ENCODE results near the gene CALN1. TPM values are rescaled to one million over a fixed set of nuclear protein-coding genes. Genes with fewer than 3 reads are reported as not detected.

The CALN1 gene
- total RNA-seq, 1 donor from 2014 or later, result 1.9 TPM

- TF ChIP-seq CTCF (conservative IDR thresholded peaks at IDR 0.05), result no peak
- no peaks in the 10 kb centered on the region for H3K27me3 Mint-ChIP-seq
- no peaks in the 10 kb centered on the region for H3K36me3 Mint-ChIP-seq
- H3K27ac Mint-ChIP-seq, result no peak overlapping the region
- no peaks in the 10 kb centered on the region for H3K9me3 Mint-ChIP-seq
- no peak for DNase-seq (ENCODE audit: extremely low spot score, unreplicated experiment)
- H3K4me3 Mint-ChIP-seq, result no peak overlapping the region
- H3K4me1 Mint-ChIP-seq (ENCODE audit: unreplicated experiment), result no peaks in the 10 kb centered on the region
Measured at GRCh38 chr7:72053292-72053691, 358.8 kb downstream of the CALN1 start.

DNA sequence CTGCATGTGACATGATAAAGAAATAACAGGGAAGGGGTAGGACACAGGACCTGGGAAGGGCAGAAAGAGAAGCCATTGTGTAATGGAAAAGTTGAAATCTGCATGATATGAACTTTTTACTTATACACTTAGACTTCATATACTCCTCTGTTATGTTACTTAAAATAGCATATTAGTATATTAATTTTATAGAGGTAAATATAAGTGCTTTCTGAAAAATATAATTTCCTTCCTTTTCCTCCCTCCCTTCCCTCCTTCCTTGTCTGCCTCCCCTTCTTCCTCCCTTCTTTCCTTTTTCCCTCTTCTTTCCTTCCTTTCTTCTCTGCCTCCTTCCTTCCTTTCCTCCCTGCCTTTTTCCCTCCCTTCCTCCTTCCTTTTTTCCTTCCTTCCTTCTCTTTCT, 363.7 kb downstream of the CALN1 start:
- Mint-ChIP-seq H3K27ac (no peak overlapping the region), H3K27me3 (peaks cover 4% of the 10 kb centered on the region), H3K4me1 (ENCODE audit: unreplicated experiment) (no peaks in the 10 kb centered on the region), H3K4me3 (no peak overlapping the region), H3K9me3 (no peaks in the 10 kb centered on the region), H3K36me3 (no peaks in the 10 kb centered on the region)
- TF ChIP-seq CTCF (conservative IDR thresholded peaks at IDR 0.05), result no peak
- DNase-seq (ENCODE audit: extremely low spot score, unreplicated experiment), result no peak

DNA sequence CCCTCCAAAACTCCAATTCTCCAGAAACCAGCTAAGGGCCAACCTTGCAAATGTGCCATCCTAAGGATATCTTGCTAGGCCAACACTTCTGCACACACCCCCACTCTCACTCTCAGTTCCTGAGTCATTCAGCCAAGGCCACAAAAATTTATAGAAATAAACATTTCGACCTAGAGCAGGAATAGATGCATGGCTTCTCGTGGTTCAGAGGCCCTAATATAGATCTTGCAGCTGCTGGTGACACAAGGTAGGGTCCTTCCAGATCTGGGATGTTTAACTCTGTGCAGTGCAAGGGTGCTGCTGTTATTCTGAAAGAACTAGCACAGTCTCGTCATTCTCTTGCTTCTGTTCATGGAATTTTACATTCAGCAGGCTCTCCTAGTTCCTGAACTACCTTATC, 369.3 kb downstream of the CALN1 start:
- H3K27me3 Mint-ChIP-seq, result peaks cover 4% of the 10 kb centered on the region
- no peaks in the 10 kb centered on the region for H3K4me1 Mint-ChIP-seq (ENCODE audit: unreplicated experiment)
- H3K9me3 Mint-ChIP-seq, result no peaks in the 10 kb centered on the region
- H3K4me3 Mint-ChIP-seq, result no peak overlapping the region
- DNase-seq (ENCODE audit: extremely low spot score, unreplicated experiment), result no peak
- no peak overlapping the region for H3K27ac Mint-ChIP-seq
- TF ChIP-seq CTCF (conservative IDR thresholded peaks at IDR 0.05), result no peak
- no peaks in the 10 kb centered on the region for H3K36me3 Mint-ChIP-seq

GRCh38 chr7:72040641-72041040, 371.5 kb downstream of the CALN1 start:
- H3K36me3 Mint-ChIP-seq, result no peaks in the 10 kb centered on the region
- DNase-seq (ENCODE audit: extremely low spot score, unreplicated experiment), result no peak
- H3K4me3 Mint-ChIP-seq, result no peak overlapping the region
- H3K4me1 Mint-ChIP-seq (ENCODE audit: unreplicated experiment), result no peaks in the 10 kb centered on the region
- H3K27ac Mint-ChIP-seq, result no peak overlapping the region
- H3K9me3 Mint-ChIP-seq, result peaks cover 9% of the 10 kb centered on the region
- no peak for TF ChIP-seq CTCF (conservative IDR thresholded peaks at IDR 0.05)
- H3K27me3 Mint-ChIP-seq, result no peaks in the 10 kb centered on the region

- H3K36me3 Mint-ChIP-seq, result no peaks in the 10 kb centered on the region
- TF ChIP-seq CTCF (conservative IDR thresholded peaks at IDR 0.05), result no peak
- no peak for DNase-seq (ENCODE audit: extremely low spot score, unreplicated experiment)
- peaks cover 9% of the 10 kb centered on the region for H3K9me3 Mint-ChIP-seq
- H3K27ac Mint-ChIP-seq, result no peak overlapping the region
- H3K27me3 Mint-ChIP-seq, result no peaks in the 10 kb centered on the region
- no peak overlapping the region for H3K4me3 Mint-ChIP-seq
- no peaks in the 10 kb centered on the region for H3K4me1 Mint-ChIP-seq (ENCODE audit: unreplicated experiment)
Measured at GRCh38 chr7:72039460-72039859, 372.7 kb downstream of the CALN1 start.

All from type B pancreatic cell (in vitro differentiated cells).